Measurements from ENCODE around the gene LATS2.

- no peak for TF ChIP-seq CTCF (IDR thresholded peaks at IDR 0.05)
- no peak for TF ChIP-seq POLR2A (IDR thresholded peaks at IDR 0.05)
- no peak for TF ChIP-seq EP300 (IDR thresholded peaks at IDR 0.05)
These were observed 78.0 kb downstream of the LATS2 start for GRCh38 chr13:20983386-20983785.

Data from ovary (tissue), 3 donors.